ENCODE results near the gene CHRM3.

DNA sequence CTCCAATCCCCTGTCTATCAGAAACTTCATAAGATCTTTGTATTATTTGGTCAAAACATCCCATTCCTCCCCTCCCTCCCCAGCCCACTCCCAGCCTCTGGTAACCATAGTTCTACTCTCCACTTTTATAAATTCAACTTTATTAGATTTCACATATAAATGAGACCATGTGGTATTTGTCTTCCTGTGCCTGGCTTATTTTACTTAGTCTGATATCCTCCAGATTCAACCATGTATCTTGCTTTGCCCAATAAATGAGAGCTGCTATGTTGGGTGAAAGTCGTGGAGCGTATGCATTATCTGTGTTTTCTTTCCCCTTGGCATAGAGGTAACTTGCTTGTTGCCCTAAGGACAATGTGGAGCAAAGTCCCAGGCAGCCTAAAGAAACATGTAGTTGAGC, 28.5 kb upstream of the CHRM3 start:
- TF ChIP-seq, protein P1, sequence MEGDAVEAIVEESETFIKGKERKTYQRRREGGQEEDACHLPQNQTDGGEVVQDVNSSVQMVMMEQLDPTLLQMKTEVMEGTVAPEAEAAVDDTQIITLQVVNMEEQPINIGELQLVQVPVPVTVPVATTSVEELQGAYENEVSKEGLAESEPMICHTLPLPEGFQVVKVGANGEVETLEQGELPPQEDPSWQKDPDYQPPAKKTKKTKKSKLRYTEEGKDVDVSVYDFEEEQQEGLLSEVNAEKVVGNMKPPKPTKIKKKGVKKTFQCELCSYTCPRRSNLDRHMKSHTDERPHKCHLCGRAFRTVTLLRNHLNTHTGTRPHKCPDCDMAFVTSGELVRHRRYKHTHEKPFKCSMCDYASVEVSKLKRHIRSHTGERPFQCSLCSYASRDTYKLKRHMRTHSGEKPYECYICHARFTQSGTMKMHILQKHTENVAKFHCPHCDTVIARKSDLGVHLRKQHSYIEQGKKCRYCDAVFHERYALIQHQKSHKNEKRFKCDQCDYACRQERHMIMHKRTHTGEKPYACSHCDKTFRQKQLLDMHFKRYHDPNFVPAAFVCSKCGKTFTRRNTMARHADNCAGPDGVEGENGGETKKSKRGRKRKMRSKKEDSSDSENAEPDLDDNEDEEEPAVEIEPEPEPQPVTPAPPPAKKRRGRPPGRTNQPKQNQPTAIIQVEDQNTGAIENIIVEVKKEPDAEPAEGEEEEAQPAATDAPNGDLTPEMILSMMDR (IDR thresholded peaks at IDR 0.05 in 4 of 5, conservative IDR thresholded peaks at IDR 0.05 in 1 of 5): no peak
- no peak for TF ChIP-seq POLR2A (IDR thresholded peaks at IDR 0.05)
